Amniotic epithelial cell (primary cell): Measurements from ENCODE around the gene SKAP1.
"Not testable (repeated sequence)": the region's sequence is repeated elsewhere in the genome, so short reads cannot be mapped to it uniquely, and the experiment has no call there.

ENCODE experiments used
- DNase-seq: peaks from one replicate; pipeline ENCODE4 v3.0.0-alpha.2; 2010; ENCODE audit warnings: low read depth

SKAP1 gene

DNA sequence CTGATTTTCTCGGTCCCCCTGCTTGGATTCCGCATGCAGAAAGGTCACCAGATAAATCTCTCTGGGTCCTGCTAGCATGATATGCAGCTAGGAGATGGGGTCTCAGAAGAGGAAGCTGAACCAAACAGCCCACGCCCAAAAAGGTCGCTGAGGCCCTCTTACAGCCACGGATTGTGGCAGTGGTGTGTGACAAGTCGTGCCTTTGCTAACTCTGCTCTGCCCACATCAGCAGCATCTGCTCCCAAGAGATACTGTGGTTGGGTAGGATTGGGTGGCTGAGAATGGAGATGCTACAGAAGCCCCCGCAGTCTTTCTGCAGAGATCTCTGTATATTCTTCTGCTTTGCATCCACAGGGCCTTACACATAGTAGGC is 15.2 kb upstream of the SKAP1 start:
- no peak for DNase-seq

DNA sequence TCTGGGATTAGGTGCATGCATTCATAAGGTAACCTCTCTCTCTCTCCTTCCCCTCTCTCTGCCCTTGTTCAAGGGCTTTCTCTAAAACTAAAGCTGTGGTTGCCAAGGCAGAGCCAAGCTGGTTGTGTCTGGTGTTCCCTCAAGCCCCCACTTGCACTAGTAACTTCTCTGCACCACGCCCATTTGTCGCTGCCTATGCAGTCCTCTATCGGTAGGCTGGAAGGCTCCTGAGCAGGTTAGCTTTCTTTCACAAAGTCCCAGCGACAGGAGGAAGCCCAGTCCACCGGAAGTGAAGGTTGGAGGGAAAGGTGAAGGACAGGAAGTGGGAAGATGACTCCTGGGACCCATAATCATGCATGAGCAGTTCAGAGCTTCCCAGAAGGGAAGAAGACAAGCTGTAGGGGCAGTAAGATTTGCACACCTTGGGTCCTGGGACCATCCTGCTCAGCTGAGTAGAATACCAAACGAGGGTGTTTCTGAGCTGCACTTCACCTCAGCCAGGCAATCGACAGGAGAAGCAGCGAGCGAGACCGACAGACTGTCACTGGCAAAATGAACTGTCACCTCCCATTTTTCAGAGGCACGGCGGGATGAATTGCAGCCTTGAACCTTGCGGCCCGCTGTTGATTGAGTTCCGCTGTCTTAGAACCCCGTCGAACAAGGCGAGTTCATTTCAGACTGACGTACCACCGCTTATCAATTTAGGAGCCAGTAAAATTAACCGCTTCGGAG is 14.7 kb upstream of the SKAP1 start:
- no peak for DNase-seq

DNA sequence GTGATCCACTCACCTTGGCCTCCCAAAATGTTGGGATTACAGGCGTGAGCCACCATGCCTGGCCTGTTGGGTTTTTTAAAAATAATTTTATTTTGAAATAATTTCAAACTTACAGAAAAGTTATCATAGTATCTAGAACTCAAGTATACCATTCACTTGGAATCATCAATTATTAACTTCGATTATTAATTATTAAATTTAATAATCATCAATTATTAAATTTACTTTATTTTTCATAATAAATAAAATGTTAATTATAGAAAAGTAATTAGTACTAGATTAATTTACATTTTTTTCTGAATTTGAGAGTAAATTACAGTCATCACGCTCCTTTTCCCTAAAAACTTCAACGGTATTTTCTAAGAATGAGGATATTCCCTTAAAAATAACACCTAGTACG is 13.7 kb upstream of the SKAP1 start:
- no peak for DNase-seq

DNA sequence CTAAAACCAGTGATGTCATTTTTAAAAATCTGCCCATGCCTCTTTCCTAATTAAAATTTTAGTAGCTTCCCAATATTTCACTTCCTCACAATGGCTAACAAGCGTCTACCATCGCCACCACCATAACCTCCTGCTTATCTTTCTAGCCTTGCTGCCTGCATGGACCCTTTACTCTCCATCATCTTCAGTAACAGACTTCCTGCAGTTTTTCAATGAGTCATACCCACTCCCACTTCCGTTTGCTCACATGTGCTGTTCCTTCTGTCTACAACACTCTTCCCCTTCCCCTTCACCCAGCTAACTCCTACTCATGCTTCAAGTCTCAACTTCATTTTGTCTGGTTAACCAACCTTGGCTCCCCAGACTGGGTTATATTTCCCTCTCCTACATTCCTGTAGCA is 12.8 kb upstream of the SKAP1 start:
- DNase-seq: no peak

DNA sequence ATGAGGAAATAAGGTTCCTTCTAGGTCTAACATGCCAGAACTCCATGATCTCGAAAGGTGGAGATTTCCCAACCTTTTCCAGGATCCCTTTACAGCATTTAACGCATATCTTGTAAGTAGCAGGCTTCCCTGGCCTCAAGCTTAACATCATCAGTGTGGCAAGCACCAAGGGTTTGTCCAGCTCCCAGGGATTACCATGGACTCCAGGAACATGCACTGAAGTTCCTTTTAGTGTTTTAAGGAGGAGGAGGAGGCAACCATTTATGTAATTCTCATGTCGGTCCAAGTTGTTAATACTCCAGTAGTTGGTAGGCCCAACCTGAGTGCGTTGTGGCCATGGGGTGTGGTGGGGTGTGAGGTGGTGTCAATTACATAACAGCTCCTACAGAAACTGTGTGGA is 11.8 kb upstream of the SKAP1 start:
- DNase-seq: no peak

DNA sequence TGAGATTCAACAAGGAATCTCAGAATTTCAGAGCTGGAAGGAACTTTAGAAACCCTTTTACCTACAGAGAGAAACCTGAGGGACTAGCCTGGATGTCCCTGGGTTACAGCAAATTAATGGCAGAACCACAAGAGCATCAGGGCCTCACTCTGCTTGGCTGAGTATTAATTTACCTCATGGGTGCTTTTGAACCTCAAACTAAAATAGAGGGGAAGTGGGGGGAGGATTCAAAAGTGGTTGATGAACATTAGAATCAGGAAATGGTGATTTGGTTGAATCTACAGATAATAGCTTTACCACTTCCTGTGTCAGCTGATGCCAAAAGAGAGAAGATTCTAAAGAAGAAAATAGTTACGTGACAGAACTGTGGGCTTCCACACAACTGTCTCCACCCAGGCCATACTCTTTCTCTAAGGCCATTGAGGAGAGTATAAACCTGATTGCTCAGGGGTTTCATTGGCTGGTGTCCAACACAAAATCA is 11.3 kb upstream of the SKAP1 start:
- no peak for DNase-seq

DNA sequence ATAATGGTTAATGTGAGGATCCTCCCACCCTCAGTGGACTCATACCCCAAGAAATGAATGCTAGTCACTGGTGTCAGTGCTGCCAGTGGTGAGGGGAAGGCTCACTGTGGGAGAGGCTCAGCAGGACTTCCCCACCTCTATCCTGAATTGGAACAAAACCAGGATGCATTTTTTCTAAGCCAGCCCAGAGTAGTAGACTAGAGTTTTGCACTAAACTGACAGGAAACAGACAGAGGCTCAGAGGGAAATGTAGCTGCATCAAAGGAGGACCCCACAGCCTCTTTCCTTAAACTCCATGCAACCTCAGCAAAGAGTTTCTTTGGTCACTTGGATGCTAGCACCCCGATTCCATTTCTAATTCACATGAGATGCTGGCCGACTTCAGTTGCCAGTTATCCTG is 10.7 kb upstream of the SKAP1 start:
- DNase-seq: no peak

DNA sequence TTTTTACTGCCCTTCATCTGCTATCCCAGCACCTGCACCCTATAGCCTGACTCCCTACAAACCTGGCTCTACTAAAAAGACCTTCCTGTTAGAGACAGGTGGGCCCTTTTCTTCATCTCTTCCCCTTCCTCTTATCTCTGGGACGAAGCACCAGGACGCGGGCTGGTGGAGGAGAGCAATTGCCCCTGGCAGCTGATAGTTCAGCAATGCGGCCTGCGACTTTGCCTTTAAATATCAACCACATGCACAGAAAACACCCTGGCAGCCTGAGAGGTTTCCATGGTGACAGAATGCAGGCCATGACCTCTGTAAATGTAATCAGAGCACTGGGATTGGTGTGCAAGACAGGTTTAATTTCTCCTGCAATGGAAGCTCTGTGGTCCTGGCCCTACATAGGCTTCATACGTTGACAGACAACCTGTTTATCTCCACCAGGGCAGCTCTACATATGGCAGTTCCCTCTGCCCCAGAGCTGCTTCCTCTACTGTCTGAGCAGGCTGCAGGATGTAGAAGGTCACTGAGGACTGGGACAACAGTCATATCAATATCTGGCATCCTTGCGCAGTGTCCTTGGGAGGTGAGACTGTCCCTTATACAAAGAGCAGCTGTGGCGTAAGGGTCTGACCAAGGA is 10.0 kb upstream of the SKAP1 start:
- DNase-seq: peak; percentile 21

DNA sequence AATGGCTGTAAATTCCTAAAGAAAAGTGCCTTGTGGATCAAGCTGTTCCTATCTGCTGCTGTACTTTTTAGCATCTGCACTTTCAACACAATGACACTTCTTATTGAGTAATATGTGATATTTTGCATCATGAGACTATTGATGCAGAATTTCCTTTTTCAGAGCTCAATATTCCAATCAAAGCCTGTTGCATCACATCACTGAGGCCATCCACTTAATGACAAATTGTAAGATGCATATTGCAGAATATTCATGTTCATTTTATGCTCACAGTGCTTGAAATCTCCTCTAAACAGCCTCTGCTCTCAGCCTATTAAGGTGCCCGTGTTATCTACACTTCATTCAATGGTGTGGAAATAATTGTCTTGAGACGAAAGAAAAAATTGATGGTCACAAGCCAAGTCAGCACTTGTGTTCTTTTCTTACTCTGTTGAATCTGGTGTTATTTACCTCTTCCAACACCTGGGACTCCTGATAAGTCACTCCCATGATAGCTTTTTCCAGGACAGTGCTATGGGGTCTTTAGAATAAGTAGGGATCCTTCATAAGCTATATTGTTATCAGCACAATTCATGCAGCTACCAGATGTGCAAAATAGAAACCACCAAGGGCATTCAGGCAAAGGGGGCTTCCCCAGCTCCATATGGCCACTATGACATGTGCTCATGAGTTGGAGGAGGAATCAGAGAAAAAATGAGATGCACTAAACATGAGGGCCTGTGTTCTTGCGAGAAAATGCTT is 9.3 kb upstream of the SKAP1 start:
- DNase-seq: no peak

DNA sequence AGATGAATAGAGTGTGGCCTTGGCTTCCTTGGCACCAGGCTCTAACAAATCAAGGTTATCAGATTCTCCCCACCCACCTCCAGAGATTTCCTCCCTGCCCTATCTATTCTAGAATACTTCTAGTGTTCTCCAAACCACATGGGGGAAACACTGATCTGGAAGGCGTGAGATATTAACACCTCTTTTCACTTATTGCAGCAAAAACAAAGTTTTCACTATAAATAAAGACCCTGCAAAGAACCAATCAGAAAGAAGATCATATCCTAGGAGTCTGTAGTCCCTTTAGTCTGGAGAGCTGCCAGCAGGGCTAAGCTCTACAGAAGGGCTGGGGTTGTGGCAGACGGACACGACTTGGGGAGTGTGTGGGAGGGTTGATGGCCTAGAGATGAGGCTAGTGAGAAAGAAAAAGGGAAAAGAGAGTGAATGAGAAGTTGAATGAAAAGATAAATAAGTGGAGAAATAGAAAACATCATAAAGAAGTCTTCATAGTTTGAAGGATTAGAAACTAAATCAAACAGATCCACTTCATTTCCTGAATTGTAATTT is 8.6 kb upstream of the SKAP1 start:
- DNase-seq: no peak

DNA sequence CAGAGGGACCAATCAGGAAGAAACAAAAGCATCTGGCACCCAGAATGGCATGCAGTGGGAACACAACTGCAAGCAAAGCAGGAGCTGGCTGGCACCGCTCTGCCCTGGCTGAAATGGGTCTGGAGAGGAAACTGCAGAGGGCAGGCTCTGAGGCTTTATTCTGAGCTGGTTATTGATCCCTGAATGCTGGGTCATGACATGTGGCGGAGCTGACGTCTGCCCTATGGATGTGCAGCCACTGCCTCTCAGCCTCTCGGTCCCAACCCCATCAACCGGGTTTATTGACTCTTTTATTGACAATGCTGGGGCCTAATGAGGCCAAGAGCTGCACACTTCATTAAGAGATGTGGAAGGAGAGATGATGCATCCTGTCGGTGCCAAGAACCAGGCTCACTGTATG is 3.9 kb upstream of the SKAP1 start:
- DNase-seq: no peak

DNA sequence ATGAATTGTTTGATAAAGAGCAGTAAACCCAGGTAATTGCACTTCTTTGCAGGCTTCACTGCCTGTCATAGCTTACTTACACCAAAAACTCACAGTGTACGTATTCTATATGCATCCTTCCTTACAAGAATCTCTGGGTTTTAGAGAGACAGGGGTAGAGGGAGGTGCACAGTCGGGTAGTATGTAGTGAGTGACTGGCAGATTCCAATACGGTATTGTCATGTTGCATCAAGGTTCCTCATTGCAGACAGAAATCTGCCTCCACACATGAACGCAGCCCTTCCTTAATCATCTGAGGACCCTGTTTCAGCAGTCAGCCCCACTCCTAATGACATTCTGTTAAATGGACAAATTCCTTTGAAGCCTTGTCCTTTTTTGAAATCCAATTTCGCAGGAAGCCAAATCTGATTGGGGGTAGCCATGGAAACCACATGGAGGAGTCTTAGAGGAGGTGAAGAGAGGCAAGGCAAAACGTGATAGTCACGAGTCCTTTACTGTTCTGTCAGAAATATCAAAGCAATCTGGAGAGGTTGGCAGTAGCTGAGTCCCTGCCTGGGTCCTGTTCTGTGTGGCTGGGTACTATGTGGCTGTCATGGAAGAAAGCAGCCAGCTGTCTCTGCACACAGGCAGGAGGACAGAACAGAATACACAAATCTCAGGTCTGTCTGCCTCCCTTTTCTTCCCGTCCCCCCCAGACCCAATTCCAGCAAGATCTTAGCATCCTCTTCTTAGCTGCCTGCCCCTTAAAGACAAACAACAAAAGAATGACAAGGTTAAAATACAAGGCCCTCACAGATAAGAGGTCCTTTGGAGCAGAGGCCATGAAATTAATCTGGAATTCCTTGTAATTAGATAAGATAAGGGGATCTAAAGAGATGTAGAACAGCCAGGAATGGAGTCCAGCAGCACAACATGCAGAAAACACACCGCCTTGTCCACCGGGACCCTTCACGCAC is 3.1 kb upstream of the SKAP1 start:
- no peak for DNase-seq

DNA sequence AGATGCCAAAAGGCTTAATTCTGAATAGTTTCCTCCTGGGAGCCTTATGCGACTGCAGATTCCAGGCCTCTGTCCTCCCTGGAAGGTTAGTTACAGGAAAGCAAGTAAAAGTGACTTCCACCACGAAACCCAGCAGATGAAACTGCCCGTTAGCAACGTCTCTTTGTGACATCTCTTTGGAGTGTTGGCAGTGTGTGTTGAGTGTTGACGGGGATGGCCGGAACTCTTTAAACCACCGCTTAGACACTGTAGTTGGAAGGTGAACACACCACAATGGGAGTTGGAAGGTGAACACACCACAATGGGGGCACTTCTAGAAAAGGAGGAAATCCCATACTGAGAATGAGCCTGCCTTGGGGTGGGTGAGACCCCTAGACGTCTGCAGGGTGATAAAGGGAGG is 858 bp downstream of the SKAP1 start:
- DNase-seq: no peak

DNA sequence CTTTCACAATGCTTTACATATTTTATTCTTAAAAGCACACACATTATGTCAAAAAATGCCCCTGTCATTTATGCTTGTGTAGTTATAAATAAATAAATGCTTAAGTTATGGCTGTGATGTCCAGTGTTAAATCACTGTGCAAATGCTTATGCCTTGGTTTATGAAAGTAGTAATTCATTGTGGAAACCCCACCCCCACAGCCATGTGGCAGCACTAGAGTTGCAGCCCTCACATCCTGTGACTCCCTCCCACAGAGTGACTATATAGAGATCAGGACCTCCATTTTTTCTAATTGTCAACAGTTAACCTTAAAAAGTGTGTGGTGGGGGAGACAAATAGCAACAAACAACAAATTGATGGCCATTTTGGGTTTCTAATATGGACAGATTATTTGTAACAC is 2.4 kb downstream of the SKAP1 start:
- no peak for DNase-seq

DNA sequence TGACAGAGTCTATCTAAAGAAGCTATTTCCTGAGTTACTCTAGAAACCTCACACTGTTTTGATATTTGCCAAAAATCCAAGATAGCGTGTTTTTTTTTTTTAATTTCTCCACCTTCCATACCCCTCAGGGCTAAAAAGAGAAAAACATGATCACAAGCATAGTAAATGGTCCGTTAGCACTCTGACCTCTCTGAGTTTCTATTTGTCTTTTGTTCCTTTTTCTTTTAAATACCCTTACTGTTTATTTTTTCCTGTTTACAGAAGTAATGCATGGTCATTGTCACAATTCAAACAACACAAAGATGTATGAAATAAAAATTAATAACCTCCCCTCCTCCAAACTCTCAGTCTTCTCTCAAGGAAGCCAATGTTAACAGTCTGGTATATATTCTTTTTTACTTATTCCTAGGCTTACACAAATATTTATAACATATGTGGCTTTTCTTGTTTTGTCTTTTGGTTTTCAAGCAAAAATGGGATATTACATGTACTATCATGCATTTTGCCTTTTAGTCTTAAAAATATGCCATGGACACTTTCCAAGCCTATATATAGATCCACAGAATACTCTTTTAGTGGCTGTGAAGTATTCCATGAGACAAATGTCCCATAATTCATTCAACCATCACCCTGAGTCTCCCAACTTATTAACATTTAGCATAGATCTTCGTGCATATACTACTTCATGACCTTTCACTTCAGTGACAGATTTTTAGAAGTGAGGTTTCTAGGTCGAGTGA is 3.1 kb downstream of the SKAP1 start:
- no peak for DNase-seq

DNA sequence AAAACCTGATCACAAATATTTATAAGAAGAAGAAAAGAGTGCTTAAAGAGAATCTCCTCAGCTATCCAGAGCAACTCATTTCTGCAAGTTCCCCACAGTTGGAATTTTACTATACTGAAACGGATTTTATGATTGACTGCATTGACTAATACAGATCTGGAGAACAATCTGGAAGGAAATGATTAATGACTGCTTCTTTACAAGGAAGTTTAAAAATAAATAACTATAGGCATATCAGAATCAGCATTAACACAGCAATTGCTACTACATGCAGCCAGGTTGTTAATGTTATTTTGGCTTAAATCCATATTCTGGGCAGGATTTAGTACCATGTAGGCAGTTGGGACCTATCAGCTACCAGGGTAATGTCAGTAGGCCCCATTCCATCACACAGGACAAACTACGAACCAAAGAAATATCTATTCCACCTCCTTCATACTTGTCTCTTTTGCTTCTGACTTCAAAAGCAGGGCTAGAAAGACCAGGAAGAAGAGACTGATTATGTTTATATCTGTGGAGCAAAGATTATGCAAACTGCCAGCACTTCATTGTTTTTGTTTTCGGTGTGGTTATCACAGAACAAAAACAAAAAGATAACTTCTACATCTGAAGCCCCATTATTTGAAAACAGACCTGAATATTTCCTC is 3.9 kb downstream of the SKAP1 start:
- no peak for DNase-seq

DNA sequence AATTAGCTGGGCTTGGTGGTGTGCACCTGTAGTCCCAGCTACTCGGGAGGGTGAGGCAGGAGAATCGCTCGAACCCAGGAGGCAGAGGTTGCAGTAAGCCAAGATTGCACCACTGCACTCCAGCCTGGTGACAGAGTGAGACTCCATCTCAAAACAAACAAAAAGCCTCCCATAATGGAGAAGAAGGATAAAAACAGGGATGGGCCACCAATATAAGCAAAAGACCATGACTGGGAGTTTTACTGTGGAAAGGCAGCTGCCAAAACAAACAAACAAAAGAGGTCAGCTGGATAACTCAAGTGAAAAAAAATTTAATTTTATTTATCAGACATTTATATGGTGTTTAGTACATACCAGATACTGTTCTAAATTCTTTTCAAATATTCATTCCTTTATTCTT is 8.0 kb downstream of the SKAP1 start:
- not testable (repeated sequence) for DNase-seq

DNA sequence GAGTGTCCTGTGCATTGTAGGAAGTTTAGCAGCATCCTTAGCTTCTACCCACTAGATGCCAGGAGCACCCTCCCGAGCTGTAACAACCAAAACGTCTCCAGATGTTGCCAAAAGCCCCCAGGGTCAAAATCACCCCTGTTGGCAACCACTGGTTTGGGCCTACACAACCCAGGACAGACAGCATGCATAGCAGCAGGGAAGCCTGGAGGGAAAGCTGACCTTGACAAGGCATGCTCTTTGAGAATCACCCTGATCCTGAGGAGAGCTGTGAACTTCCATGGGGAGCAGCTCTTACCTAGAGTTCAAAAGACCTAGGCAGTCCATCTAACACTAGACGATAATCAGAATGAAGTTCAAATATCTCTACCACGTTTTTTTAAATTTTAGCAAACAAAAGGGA is 9.2 kb downstream of the SKAP1 start:
- DNase-seq: no peak

DNA sequence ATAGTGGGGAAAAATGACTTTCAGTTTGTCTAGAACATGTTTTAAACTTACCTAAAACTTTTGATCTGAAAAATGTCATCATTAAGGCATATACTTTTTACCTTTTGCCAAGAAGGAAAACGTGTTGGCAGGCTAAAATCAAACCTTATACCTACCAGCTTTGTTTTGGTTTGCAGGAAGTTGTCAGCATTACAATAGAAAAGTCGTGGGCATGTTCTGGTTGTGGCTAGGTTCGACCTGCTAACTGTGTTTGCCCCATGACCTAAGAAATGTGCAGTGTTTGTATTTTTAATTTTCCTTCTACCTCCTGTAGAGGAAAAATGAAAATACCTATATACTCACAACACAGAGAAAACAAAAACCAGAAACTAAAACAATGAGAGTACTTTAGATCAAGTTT is 13.0 kb downstream of the SKAP1 start:
- DNase-seq: no peak

DNA sequence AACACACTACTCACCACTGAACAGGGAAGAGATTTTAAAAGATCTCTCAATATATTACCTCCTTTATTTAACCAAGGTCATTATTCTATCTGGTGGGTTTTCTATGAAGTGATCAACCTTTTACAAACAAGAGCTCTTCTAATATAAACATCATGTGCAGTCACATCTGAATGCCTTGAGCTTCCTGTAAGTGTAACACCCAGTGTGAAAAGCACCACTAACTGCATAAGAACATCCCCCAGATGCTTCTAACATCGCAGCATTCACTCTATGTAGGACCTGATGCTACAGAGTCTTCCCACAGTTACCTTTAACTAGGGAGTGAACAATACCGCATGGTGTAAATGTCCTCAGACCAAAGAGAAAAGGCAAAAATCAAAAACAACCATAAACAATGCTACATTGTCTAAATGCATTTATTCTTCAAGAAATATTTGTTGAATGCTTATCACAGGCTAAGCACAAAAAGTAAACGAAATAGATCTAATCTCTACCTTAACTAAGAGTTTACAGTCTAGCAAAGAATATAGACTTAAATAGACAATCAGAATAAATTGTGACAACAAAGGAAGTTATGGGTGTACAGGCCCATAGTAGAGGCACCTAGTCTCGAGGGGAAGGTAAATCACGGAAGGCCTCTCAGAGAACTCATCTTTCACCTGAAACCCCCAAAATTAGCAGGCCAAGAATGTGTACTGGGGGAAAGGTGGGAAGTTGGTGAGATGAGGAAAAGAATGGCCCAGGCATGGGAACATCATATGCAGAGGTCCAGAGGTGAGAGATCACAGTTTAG is 16.2 kb downstream of the SKAP1 start:
- DNase-seq: no peak
